ENCODE results near the gene PALMD.

Gene PALMD

GRCh38 chr1:99717005-99717404 is 71.1 kb downstream of the PALMD start:
- no peak for TF ChIP-seq CTCF (IDR thresholded peaks at IDR 0.05; ENCODE audit: low read depth, low read length)
- no peak overlapping the region for H3K4me3 ChIP-seq (replicated peaks in 1 of 2; ENCODE audit: low read depth in 2 of 2, low read length in 2 of 2)
- no peak for DNase-seq (ENCODE audit: low read depth in 2 of 2)

- no peak for DNase-seq (ENCODE audit: low read depth in 2 of 2)
- no peak overlapping the region for H3K4me3 ChIP-seq (replicated peaks in 1 of 2; ENCODE audit: low read depth in 2 of 2, low read length in 2 of 2)
- TF ChIP-seq CTCF (IDR thresholded peaks at IDR 0.05; ENCODE audit: low read depth, low read length): no peak
Measured at GRCh38 chr1:99723251-99723650, 77.3 kb downstream of the PALMD start.

GRCh38 chr1:99725996-99726395 is 80.1 kb downstream of the PALMD start:
- DNase-seq (ENCODE audit: low read depth in 2 of 2): no peak
- H3K4me3 ChIP-seq (replicated peaks in 1 of 2; ENCODE audit: low read depth in 2 of 2, low read length in 2 of 2): no peak overlapping the region
- no peak for TF ChIP-seq CTCF (IDR thresholded peaks at IDR 0.05; ENCODE audit: low read depth, low read length)

GRCh38 chr1:99726407-99726806 is 80.5 kb downstream of the PALMD start:
- no peak overlapping the region for H3K4me3 ChIP-seq (replicated peaks in 1 of 2; ENCODE audit: low read depth in 2 of 2, low read length in 2 of 2)
- no peak for DNase-seq (ENCODE audit: low read depth in 2 of 2)
- TF ChIP-seq CTCF (IDR thresholded peaks at IDR 0.05; ENCODE audit: low read depth, low read length): no peak

GRCh38 chr1:99726818-99727217 is 80.9 kb downstream of the PALMD start:
- no peak overlapping the region for H3K4me3 ChIP-seq (replicated peaks in 1 of 2; ENCODE audit: low read depth in 2 of 2, low read length in 2 of 2)
- TF ChIP-seq CTCF (IDR thresholded peaks at IDR 0.05; ENCODE audit: low read depth, low read length): no peak
- DNase-seq (ENCODE audit: low read depth in 2 of 2): no peak

- TF ChIP-seq CTCF (IDR thresholded peaks at IDR 0.05; ENCODE audit: low read depth, low read length): no peak
- no peak overlapping the region for H3K4me3 ChIP-seq (replicated peaks in 1 of 2; ENCODE audit: low read depth in 2 of 2, low read length in 2 of 2)
- peak; percentile 76 to 86 for DNase-seq (ENCODE audit: low read depth in 2 of 2)
Measured at GRCh38 chr1:99727575-99728185, 81.8 kb downstream of the PALMD start.
